ENCODE data around the gene CLIC6.

The CLIC6 gene

DNA sequence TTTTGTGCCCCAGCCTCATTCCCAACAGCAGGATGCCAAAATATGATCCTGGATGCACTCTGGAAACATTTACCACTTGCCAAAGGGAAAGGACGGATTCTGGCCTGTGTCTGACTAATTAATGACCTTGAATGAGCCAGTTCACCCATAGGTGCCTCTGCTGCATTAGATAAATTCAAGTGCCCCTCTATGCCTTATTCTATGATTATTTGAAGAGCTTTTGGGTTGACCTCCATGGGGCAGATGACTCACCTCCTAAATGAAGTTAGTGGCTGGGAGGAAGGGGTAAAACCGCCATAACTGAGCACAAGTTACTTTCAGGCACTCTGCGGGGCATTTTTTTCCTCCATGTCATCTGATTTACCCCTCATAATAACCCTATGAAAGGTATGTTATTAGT lies 98.1 kb downstream of the CLIC6 start:
- no peak for DNase-seq (ENCODE audit: low read depth in 2 of 2)

All from fibroblast of skin of left biceps (primary cell).